ENCODE results near the gene DEPDC5. TPM values are rescaled to one million over a fixed set of nuclear protein-coding genes. Genes with fewer than 3 reads are reported as not detected.

The DEPDC5 gene
- total and polyA plus RNA-seq, 2 of the 8 experiments (the other 6 are each of a cell fraction or from before 2014, with no cell fraction given): 18.3 to 26.5 TPM

- H3K27ac ChIP-seq (ENCODE audit: low read depth, low read length): no peak overlapping the region
- no peak overlapping the region for H3K9ac ChIP-seq (replicated peaks in 1 of 4; ENCODE audit: extremely low read depth in 1 of 4, low read depth in 3 of 4, low read length in 3 of 4)
- no peak overlapping the region for H4K5ac ChIP-seq (ENCODE audit: insufficient read length, low read depth, low read length)
- peaks cover 2 to 14% (median 10%) of the 10 kb centered on the region in 4 experiments; a peak in 6 of 7 replicates for H3K4me1 ChIP-seq (replicated peaks in 1 of 4; ENCODE audit: control insufficient read depth in 3 of 4, insufficient read depth in 4 of 4, low read length in 3 of 4)
- H3K23ac ChIP-seq (ENCODE audit: insufficient read length): no peak overlapping the region
- peaks cover 0 to 5% (median 0%) of the 10 kb centered on the region in 4 experiments; a peak in 1 of 8 replicates for H3K36me3 ChIP-seq (ENCODE audit: control insufficient read depth in 2 of 4, insufficient read depth in 4 of 4, low read length in 3 of 4)
- H3K56ac ChIP-seq (replicated peaks; ENCODE audit: insufficient read length, low read depth, low read length): no peak overlapping the region
- H3K4me3 ChIP-seq (ENCODE audit: extremely low read depth in 1 of 4, insufficient read depth in 2 of 4, low read depth in 3 of 4, low read length in 4 of 4): no peak overlapping the region
- no peak overlapping the region for H3K4ac ChIP-seq (replicated peaks; ENCODE audit: insufficient read length, low read depth, low read length)
- peaks cover 6% of the 10 kb centered on the region for H3K79me1 ChIP-seq (ENCODE audit: low read depth, low read length)
- peaks cover 4 to 7% of the 10 kb centered on the region in 2 experiments for H4K20me1 ChIP-seq (replicated peaks in 1 of 2; ENCODE audit: control insufficient read depth in 1 of 2, insufficient read depth in 2 of 2, low read length in 2 of 2)
- H4K8ac ChIP-seq (ENCODE audit: extremely low read depth, insufficient read depth, low read length): no peak overlapping the region
- H2BK20ac ChIP-seq (ENCODE audit: low read length): no peak overlapping the region
- DNase-seq (ENCODE audit: low read depth in 1 of 2, low spot score in 2 of 2): no peak
- no peak overlapping the region for H2BK15ac ChIP-seq (ENCODE audit: low read length)
- H3K23me2 ChIP-seq (ENCODE audit: low read depth, low read length): peaks cover 9% of the 10 kb centered on the region; the same call in 1 of the 2 replicates
- CTCF ChIA-PET (ENCODE audit: partially characterized antibody): interaction anchor here (0.6 to 3.2 kb wide), 11 partner anchors 8 to 166 kb away, joined by 3 to 12 read pairs (median 4); no protein-coding TSS in a partner anchor
- peak overlapping the region; percentile 50; the same call in 1 of the 2 replicates for H2BK12ac ChIP-seq (ENCODE audit: low read depth, low read length)
- no peak overlapping the region for H3K18ac ChIP-seq (ENCODE audit: extremely low read depth, low read length)
- H2AFZ ChIP-seq (ENCODE audit: low read length): no peak overlapping the region
- no peak overlapping the region for H2BK120ac ChIP-seq (replicated peaks; ENCODE audit: low read depth, low read length)
- no peaks in the 10 kb centered on the region for H3K27me3 ChIP-seq (replicated peaks in 1 of 4; ENCODE audit: control insufficient read depth in 3 of 4, extremely low read depth in 1 of 4, insufficient read depth in 3 of 4, low read length in 3 of 4)
- H3K4me2 ChIP-seq (ENCODE audit: insufficient read depth in 1 of 2, low read depth in 2 of 2, low read length in 2 of 2): no peak overlapping the region
- H4K91ac ChIP-seq (replicated peaks; ENCODE audit: insufficient read length, low read length): no peak overlapping the region
- POLR2A ChIA-PET (ENCODE audit: partially characterized antibody): interaction anchor here (1.0 to 2.6 kb wide), 5 partner anchors 9 to 42 kb away, joined by 3 to 12 read pairs (median 5); no protein-coding TSS in a partner anchor
- WGBS, 2 experiments (ENCODE audit: extremely low coverage in 1 of 2, insufficient coverage in 1 of 2, insufficient read length in 1 of 2, insufficient replicate concordance in 2 of 2, low coverage in 1 of 2, low lambda C conversion rate in 2 of 2, missing lambda C conversion rate in 1 of 2): 94% methylated on average over 5 of the region's 5 CpGs; no CpG with 5 or more reads in 1 of the 2 experiments
- no peak overlapping the region for H2AK5ac ChIP-seq (ENCODE audit: low read depth, low read length)
- no peaks in the 10 kb centered on the region for H3K9me3 ChIP-seq (ENCODE audit: insufficient read depth in 2 of 2, low read depth in 1 of 2, low read length in 1 of 2)
- TF ChIP-seq CTBP2 (IDR thresholded peaks at IDR 0.05; ENCODE audit: borderline replicate concordance, insufficient read depth, insufficient read length, low read length): no peak
- TF ChIP-seq GTF2F1 (IDR thresholded peaks at IDR 0.05; ENCODE audit: borderline replicate concordance, low read depth, low read length): no peak
- no peak for TF ChIP-seq SP1 (IDR thresholded peaks at IDR 0.05; ENCODE audit: low read depth, low read length)
- TF ChIP-seq NANOG (IDR thresholded peaks at IDR 0.05; ENCODE audit: insufficient read depth, low read depth, low read length, poor library complexity, severe bottlenecking): no peak
- TF ChIP-seq, protein P1, sequence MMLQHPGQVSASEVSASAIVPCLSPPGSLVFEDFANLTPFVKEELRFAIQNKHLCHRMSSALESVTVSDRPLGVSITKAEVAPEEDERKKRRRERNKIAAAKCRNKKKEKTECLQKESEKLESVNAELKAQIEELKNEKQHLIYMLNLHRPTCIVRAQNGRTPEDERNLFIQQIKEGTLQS (IDR thresholded peaks at IDR 0.05; ENCODE audit: insufficient read depth, low read depth, low read length): no peak
- no peak for TF ChIP-seq MAFK (IDR thresholded peaks at IDR 0.05; ENCODE audit: low read depth, low read length)
- H3K79me2 ChIP-seq (ENCODE audit: control insufficient read depth in 1 of 2, insufficient read depth in 2 of 2, low read length in 2 of 2): peaks cover 16 to 23% of the 10 kb centered on the region in 2 experiments
- H3K14ac ChIP-seq (ENCODE audit: insufficient read length): no peak overlapping the region
- no peak for FAIRE-seq
- H2BK5ac ChIP-seq (ENCODE audit: low read depth, low read length): no peak overlapping the region
Measured at GRCh38 chr22:31942091-31942490, 188.3 kb downstream of the DEPDC5 start.
